Stimulated activated CD4-positive, alpha-beta T cell treated with anti-CD3 and anti-CD28 coated beads, TNF-alpha, amount 100 ng/mL, for 4 hours (primary cell): ENCODE results near the gene TSKS.

ENCODE experiments used
- DNase-seq, 3 experiments: peaks; one replicate each; pipeline ENCODE4 v3.0.0-alpha.2; 2020; ENCODE audit warnings: low read depth in 3 of 3

The TSKS gene

DNA sequence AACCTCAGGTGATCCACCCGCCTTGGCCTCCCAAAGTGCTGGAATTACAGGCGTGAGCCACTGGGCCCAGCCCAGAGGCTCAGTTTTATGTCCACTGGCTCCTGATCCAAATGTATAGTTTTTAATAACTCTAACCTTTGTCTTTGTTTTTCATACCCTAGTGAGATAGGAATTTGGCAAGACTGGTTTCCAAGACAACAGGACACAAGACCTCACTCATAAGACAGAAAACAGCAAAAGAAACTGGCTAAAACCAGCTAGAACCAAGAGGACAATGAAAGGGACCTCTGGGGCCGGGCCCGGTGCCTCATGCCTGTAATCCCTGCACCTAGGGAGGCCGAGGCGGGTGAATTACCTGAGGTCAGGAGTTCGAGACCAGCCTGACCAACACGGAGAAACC, 44.6 kb downstream of the TSKS start:
- no peak for DNase-seq

GRCh38 chr19:49716154-49716553, 47.0 kb downstream of the TSKS start:
- no peak for DNase-seq

GRCh38 chr19:49713236-49713845, 49.8 kb downstream of the TSKS start:
- DNase-seq: no peak

GRCh38 chr19:49712397-49712859, 50.7 kb downstream of the TSKS start:
- DNase-seq: no peak

GRCh38 chr19:49710372-49710951, 52.6 kb downstream of the TSKS start:
- DNase-seq: no peak

DNA sequence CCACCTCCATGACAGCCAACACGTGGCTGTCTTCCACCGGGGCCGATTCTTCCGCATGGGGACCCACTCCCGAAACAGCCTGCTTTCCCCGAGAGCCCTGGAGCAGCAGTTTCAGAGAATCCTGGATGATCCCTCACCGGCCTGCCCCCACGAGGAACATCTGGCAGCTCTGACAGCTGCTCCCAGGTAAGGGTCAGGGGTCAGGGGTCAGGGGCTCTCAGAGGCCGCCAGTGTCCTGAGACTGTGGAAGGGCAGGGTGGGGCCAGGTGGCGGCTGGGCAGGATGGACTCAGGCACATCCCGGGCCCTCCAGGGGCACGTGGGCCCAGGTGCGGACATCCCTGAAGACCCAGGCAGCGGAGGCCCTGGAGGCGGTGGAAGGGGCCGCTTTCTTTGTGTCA, 57.2 kb downstream of the TSKS start:
- DNase-seq: no peak

GRCh38 chr19:49704888-49705642, 58.0 kb downstream of the TSKS start:
- DNase-seq: no peak

DNA sequence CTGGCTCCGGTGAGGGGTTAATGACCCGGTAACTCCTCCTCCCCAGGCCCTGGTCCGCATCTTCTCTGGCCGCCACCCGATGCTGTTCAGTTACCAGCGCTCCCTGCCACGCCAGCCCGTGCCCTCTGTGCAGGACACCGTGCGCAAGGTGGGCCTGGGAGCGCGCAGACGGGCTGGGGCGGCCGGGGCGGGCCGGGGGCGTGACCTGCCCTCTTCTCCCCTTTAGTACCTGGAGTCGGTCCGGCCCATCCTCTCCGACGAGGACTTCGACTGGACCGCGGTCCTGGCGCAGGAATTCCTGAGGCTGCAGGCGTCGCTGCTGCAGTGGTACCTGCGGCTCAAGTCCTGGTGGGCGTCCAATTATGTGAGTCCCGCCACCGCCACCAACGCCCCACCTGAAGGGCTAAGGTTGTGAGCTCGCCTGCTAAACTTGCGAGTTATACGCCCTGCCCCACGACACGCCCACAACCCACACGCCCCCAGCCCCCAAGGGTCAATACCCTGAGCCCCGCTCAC, 61.8 kb downstream of the TSKS start:
- no peak for DNase-seq

- no peak for DNase-seq
Measured at GRCh38 chr19:49700563-49700962, 62.5 kb downstream of the TSKS start.

GRCh38 chr19:49699364-49699763, 63.7 kb downstream of the TSKS start:
- DNase-seq: no peak

DNA sequence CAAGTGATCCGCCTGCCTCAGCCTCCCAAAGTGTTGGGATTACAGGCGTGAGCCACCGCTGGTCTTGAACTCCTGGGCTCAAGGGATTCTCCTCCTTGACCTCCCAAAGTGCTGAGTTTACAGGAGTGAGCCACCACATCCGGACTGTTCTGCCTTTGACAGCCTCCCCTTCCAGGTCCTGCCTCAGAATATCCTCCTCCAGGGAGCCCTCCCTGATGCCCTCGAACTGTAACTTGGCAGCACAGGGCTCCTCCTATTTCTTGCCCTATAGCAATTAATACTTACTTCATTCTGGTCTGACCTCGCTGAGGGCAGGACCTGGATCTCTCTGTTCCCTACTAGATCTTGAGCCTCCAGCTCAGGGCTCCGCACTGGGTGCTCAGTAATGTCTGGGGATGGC, 66.2 kb downstream of the TSKS start:
- no peak for DNase-seq

- no peak for DNase-seq
Measured at GRCh38 chr19:49696115-49696514, 67.0 kb downstream of the TSKS start.

DNA sequence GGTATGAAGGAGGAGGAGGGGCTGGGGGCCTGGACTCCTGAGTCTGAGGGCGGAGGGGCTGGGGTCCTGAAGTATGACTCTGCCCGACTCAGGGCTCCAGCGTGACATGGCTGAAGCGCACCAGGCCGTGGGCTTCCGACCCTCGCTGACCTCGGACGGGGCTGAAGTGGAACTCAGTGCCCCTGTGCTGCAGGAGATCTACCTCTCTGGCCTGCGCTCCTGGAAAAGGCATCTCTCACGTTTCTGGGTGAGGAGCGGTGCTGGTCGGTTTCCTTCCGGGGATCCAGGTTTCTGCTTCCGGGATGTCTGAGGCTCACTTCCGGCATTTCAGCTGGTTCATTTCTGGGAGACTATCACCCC, 71.0 kb downstream of the TSKS start:
- no peak for DNase-seq

DNA sequence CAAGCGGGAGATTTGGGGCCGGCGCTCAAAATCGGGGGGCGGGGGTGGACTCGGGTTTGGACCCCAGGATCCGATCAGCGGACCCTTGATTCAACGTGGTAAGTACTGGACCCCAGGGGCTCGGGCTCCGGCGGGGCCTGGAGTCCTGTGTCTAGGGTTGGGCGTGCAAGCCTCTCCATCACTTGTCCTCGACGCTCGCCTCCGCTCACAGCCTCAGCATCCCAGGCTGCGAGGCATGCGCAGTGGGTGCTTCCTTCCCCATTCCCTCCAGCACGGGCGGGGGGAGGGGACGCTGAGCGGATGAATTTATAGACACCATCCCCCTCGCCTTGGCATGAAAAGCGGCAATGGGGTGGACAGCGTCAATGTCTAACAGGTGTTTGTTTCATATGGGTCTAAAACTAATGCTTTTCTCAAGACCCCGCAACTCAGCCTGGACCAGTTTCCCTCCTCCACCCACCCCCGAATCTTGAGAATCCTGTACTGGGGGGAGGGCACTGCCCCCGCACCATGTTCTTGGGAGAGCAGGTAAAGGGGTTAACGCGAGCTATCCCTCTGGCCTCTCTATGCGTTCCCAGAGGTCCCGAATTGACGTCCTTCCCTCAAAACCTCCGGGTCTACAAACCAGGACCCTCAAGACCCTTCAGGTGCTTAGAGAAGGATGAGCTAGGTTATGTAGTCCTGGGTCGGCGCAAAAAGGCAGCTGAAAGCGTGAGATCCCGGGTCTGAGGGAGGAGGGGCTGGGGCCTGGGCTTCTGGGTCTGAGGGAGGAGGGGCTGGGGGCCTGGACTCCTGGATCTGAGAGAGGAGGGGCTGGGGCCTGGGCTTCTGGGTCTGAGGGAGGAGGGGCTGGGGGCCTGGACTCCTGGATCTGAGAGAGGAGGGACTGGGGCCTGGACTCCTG, 71.6 kb downstream of the TSKS start:
- no peak for DNase-seq

- no peak for DNase-seq
Measured at GRCh38 chr19:49690656-49691242, 72.4 kb downstream of the TSKS start, which contains the start of gene CPT1C. CPT1C (plus strand) TSS chr19:49691116; CDS start chr19:49692253, 1,137 bp downstream.

- DNase-seq: no peak
Measured at GRCh38 chr19:49690079-49690655, 72.9 kb downstream of the TSKS start.
